Stomach (tissue), 9 donors: ENCODE results near the gene CDKN1A. TPM values are rescaled to one million over a fixed set of nuclear protein-coding genes. Genes with fewer than 3 reads are reported as not detected.

Source experiments
- DNase-seq, 2 donors: peaks; one replicate each; pipeline versions ENCODE4 v3.0.0 to v3.0.0-alpha.2; 2013 to 2019
- H3K27ac ChIP-seq, 5 donors: fragments of 200-600 bp in 4 of 5; sonication (generic) in 4 of 5; one replicate each; pipeline ENCODE4 v1.5.1; 2013 to 2019; ENCODE audit warnings: mild to moderate bottlenecking in 1 of 5, moderate library complexity in 1 of 5
- H3K27me3 ChIP-seq, 3 donors: fragments of 200-600 bp; sonication (generic); one replicate each; pipeline ENCODE4 v1.5.1; 2017 to 2019; ENCODE audit warnings: mixed run types in 1 of 3
- H3K36me3 ChIP-seq, 4 donors: fragments of 200-600 bp; sonication (generic); 1 replicate in 3 of 4; 2 replicates in 1 of 4; pipeline ENCODE4 v1.5.1; 2016 to 2019
- H3K4me1 ChIP-seq, 4 donors: fragments of 200-600 bp; sonication (generic); one replicate each; pipeline ENCODE4 v1.5.1; 2016 to 2019
- H3K4me3 ChIP-seq, 4 donors: fragments of 200-600 bp; sonication (generic) in 3 of 4; one replicate each; pipeline ENCODE4 v1.5.1; 2016 to 2019; ENCODE audit warnings: mild to moderate bottlenecking in 1 of 4
- H3K9me3 ChIP-seq, 4 donors: fragments of 200-600 bp; sonication (generic); one replicate each; pipeline ENCODE4 v1.5.1; 2016 to 2019
- CTCF ChIP-seq, 7 experiments: fragments of 450-650 bp in 4 of 7; fragments of 200-600 bp in 3 of 7; sonication (generic) in 3 of 7; IDR thresholded peaks; one replicate each; pipeline ENCODE4 v1.5.1; 2016 to 2019; ENCODE audit warnings: antibody characterized with exemption in 7 of 7, control low read depth in 2 of 7, mild to moderate bottlenecking in 1 of 7
- EP300 ChIP-seq: sonication (generic); formaldehyde crosslinking; IDR thresholded peaks from one replicate; pipeline ENCODE4 v1.6.1; 2017; ENCODE audit warnings: antibody characterized with exemption
- POLR2A ChIP-seq, 4 donors: fragments of 450-650 bp; IDR thresholded peaks; one replicate each; pipeline ENCODE4 v1.6.1; 2016; ENCODE audit warnings: antibody characterized with exemption in 4 of 4, control low read depth in 2 of 4, mild to moderate bottlenecking in 1 of 4, moderate library complexity in 1 of 4
- POLR2AphosphoS5 ChIP-seq, 3 donors: sonication (generic); formaldehyde crosslinking; IDR thresholded peaks; one replicate each; pipeline ENCODE4 v1.6.1; 2016; ENCODE audit warnings: antibody characterized with exemption in 3 of 3
- WGBS, 5 donors: extraction: QIAGEN DNeasy Blood & Tissue Kit in 3 of 5; methylation state at CpG; one replicate each; pipeline versions ENCODE4 v1.1.5 to v1.1.7; 2013 to 2018; 5-methylcytosine and 5-hydroxymethylcytosine counted together
- intact Hi-C: fragments of 100-400 bp; cut with DNase I; formaldehyde crosslinking; loops from one replicate; pipeline ENCODE4 v1.15.1; 2023; ENCODE audit warnings: low total_unique reads
- polyA plus RNA-seq, 3 donors: library from polyadenylated mRNA; stranded (reverse); fragments of 200-250 nt; gene quantifications; one replicate each; pipeline ENCODE4 v1.2.3, GENCODE V29; 2013
- total RNA-seq, 5 donors: library from RNA; depleted of rRNA; stranded (reverse); fragments of >200 nt; gene quantifications; one replicate each; pipeline versions ENCODE4 v1.1.0 to v1.2.3, GENCODE V29; 2014 to 2016
- donor health status: healthy with polysubstance abuse.
- donor health status: Bipolar disorder and iron deficiency.
- donor health status: healthy.

The CDKN1A gene
- total and polyA plus RNA-seq, 8 donors, result 36.5 to 118 (median 61.4) TPM

- TF ChIP-seq POLR2A (IDR thresholded peaks at IDR 0.05) (no peak), CTCF (IDR thresholded peaks at IDR 0.05) (no peak), EP300 (no peak), POLR2AphosphoS5 (IDR thresholded peaks at IDR 0.05) (no peak)
- no peaks in the 10 kb centered on the region for H3K9me3 ChIP-seq
- H3K27ac ChIP-seq, result peak overlapping the region in 1 of 5 donors; percentile 43
- 89 to 96% (median 91%) methylated on average over 6 of the region's 6 CpGs for WGBS, 5 donors
- no peaks in the 10 kb centered on the region for H3K36me3 ChIP-seq
- H3K4me3 ChIP-seq, result no peak overlapping the region
- no peaks in the 10 kb centered on the region for H3K27me3 ChIP-seq
- no peak for DNase-seq
- intact Hi-C loops, result no loop called here
- peaks cover 15 to 25% (median 19%) of the 10 kb centered on the region in 4 donors for H3K4me1 ChIP-seq
Measured at GRCh38 chr6:36633370-36633769, 45.1 kb upstream of the CDKN1A start.

GRCh38 chr6:36633915-36634314 lies 44.6 kb upstream of the CDKN1A start:
- no peaks in the 10 kb centered on the region for H3K36me3 ChIP-seq
- peak; percentile 93 to 94 for DNase-seq
- no peaks in the 10 kb centered on the region for H3K27me3 ChIP-seq
- peak overlapping the region in 2 of 5 donors; percentile 13 to 43 for H3K27ac ChIP-seq
- no peak overlapping the region for H3K4me3 ChIP-seq
- intact Hi-C loops, result no loop called here
- no peaks in the 10 kb centered on the region for H3K9me3 ChIP-seq
- TF ChIP-seq POLR2AphosphoS5 (IDR thresholded peaks at IDR 0.05) (peak in 2 of 3 donors; percentile 41 to 66), EP300 (no peak), POLR2A (IDR thresholded peaks at IDR 0.05) (no peak), CTCF (IDR thresholded peaks at IDR 0.05) (no peak)
- H3K4me1 ChIP-seq, result peaks cover 15 to 22% (median 16%) of the 10 kb centered on the region in 4 donors
- WGBS, 5 donors, result 22 to 44% (median 25%) methylated on average over 9 of the region's 9 CpGs

GRCh38 chr6:36634317-36635108 lies 44.0 kb upstream of the CDKN1A start:
- Histone ChIP-seq H3K9me3 (no peaks in the 10 kb centered on the region), H3K27me3 (no peaks in the 10 kb centered on the region), H3K4me1 (peaks cover 15 to 18% (median 16%) of the 10 kb centered on the region in 4 donors), H3K36me3 (no peaks in the 10 kb centered on the region), H3K27ac (peak overlapping the region in 2 of 5 donors; percentile 13 to 43), H3K4me3 (no peak overlapping the region)
- DNase-seq, result no peak
- TF ChIP-seq POLR2A (IDR thresholded peaks at IDR 0.05), result no peak
- no peak for TF ChIP-seq CTCF (IDR thresholded peaks at IDR 0.05)
- no peak for TF ChIP-seq POLR2AphosphoS5 (IDR thresholded peaks at IDR 0.05)
- TF ChIP-seq EP300, result no peak
- intact Hi-C loops, result no loop called here
- WGBS, 5 donors, result 66 to 76% (median 68%) methylated on average over 15 to 16 of the region's 16 CpGs

GRCh38 chr6:36636283-36636682 lies 42.2 kb upstream of the CDKN1A start:
- no peak overlapping the region for H3K4me3 ChIP-seq
- no peak for DNase-seq
- H3K36me3 ChIP-seq, result no peaks in the 10 kb centered on the region
- peaks cover 15 to 17% (median 16%) of the 10 kb centered on the region in 4 donors for H3K4me1 ChIP-seq
- no peaks in the 10 kb centered on the region for H3K27me3 ChIP-seq
- 33 to 74% (median 68%) methylated on average over 5 of the region's 5 CpGs for WGBS, 5 donors
- intact Hi-C loops, result no loop called here
- TF ChIP-seq POLR2AphosphoS5 (IDR thresholded peaks at IDR 0.05), result no peak
- H3K27ac ChIP-seq, result no peak overlapping the region
- H3K9me3 ChIP-seq, result no peaks in the 10 kb centered on the region
